Liver (tissue), 9 donors: ENCODE data around the gene HAUS7. TPM values are rescaled to one million over a fixed set of nuclear protein-coding genes. Genes with fewer than 3 reads are reported as not detected.

Source experiments
- DNase-seq: peaks from one replicate; pipeline ENCODE4 v3.0.0-alpha.2; 2017; ENCODE audit warnings: low spot score
- H3K27ac ChIP-seq, 2 donors: one replicate each; pipeline ENCODE4 v1.7.0; 2013; ENCODE audit warnings: inconsistent platforms in 2 of 2, low read length in 2 of 2, control low read depth in 1 of 2, low read depth in 1 of 2, mild to moderate bottlenecking in 1 of 2
- H3K27me3 ChIP-seq, 4 donors: one replicate each; pipeline versions ENCODE4 v1.6.1 to v1.7.0; 2013; ENCODE audit warnings: low read length in 3 of 4, inconsistent platforms in 1 of 4, mild to moderate bottlenecking in 1 of 4, moderate library complexity in 1 of 4; ENCODE audit not compliant: control insufficient read depth in 4 of 4, insufficient read depth in 4 of 4
- H3K36me3 ChIP-seq, 4 donors: one replicate each; pipeline versions ENCODE4 v1.6.1 to v1.7.0; 2013; ENCODE audit warnings: low read length in 3 of 4, mild to moderate bottlenecking in 3 of 4, low read depth in 1 of 4, moderate library complexity in 1 of 4; ENCODE audit not compliant: control insufficient read depth in 4 of 4, insufficient read depth in 3 of 4
- H3K4me1 ChIP-seq, 4 donors: one replicate each; pipeline versions ENCODE4 v1.6.1 to v1.7.0; 2013; ENCODE audit warnings: low read length in 3 of 4, mild to moderate bottlenecking in 3 of 4, moderate library complexity in 1 of 4; ENCODE audit not compliant: control insufficient read depth in 4 of 4, insufficient read depth in 4 of 4
- H3K4me3 ChIP-seq, 3 donors: one replicate each; pipeline versions ENCODE4 v1.6.1 to v1.7.0; 2013; ENCODE audit warnings: low read length in 3 of 3, control low read depth in 1 of 3, low read depth in 1 of 3, mild to moderate bottlenecking in 1 of 3
- H3K9ac ChIP-seq, 2 donors: one replicate each; pipeline ENCODE4 v1.7.0; 2013; ENCODE audit warnings: low read length in 2 of 2, mild to moderate bottlenecking in 2 of 2, moderate library complexity in 2 of 2, control low read depth in 1 of 2, low read depth in 1 of 2
- H3K9me3 ChIP-seq, 4 donors: one replicate each; pipeline versions ENCODE4 v1.6.1 to v1.7.0; 2013; ENCODE audit warnings: low read length in 3 of 4; ENCODE audit not compliant: control insufficient read depth in 4 of 4
- EGR1 ChIP-seq, 2 donors: IDR thresholded peaks; 2 replicates each; pipeline ENCODE4 v1.6.1; 2016 to 2018; ENCODE audit warnings: antibody characterized with exemption in 2 of 2, low read depth in 2 of 2
- FOXA1 ChIP-seq: IDR thresholded peaks from 2 replicates; pipeline ENCODE4 v1.6.1; 2016; ENCODE audit warnings: antibody characterized with exemption
- FOXA2 ChIP-seq: IDR thresholded peaks from 2 replicates; pipeline ENCODE4 v1.6.1; 2016; ENCODE audit warnings: antibody characterized with exemption
- GABPA ChIP-seq, 2 donors: IDR thresholded peaks in 1 of 2; conservative IDR thresholded peaks in 1 of 2; 2 replicates each; pipeline ENCODE4 v1.6.1; 2016; ENCODE audit warnings: antibody characterized with exemption in 2 of 2, mild to moderate bottlenecking in 1 of 2, moderate library complexity in 1 of 2
- HNF4A ChIP-seq, 2 donors: conservative IDR thresholded peaks; 2 replicates each; pipeline ENCODE4 v1.6.1; 2016; ENCODE audit warnings: antibody characterized with exemption in 2 of 2, mild to moderate bottlenecking in 2 of 2
- HNF4G ChIP-seq: IDR thresholded peaks from 2 replicates; pipeline ENCODE4 v1.6.1; 2016; ENCODE audit warnings: antibody characterized with exemption
- JUND ChIP-seq, 2 donors: IDR thresholded peaks; 2 replicates each; pipeline ENCODE4 v1.6.1; 2016; ENCODE audit warnings: antibody characterized with exemption in 2 of 2
- NR2F2 ChIP-seq: IDR thresholded peaks from 2 replicates; pipeline ENCODE4 v1.6.1; 2016; ENCODE audit warnings: antibody characterized with exemption
- RAD21 ChIP-seq, 2 donors: IDR thresholded peaks; 2 replicates each; pipeline ENCODE4 v1.6.1; 2016; ENCODE audit warnings: antibody characterized with exemption in 2 of 2, mild to moderate bottlenecking in 2 of 2
- RXRA ChIP-seq, 2 donors: IDR thresholded peaks; 2 replicates each; pipeline ENCODE4 v1.6.1; 2017 to 2018; ENCODE audit warnings: antibody characterized with exemption in 2 of 2, mild to moderate bottlenecking in 1 of 2
- SP1 ChIP-seq: IDR thresholded peaks from 2 replicates; pipeline ENCODE4 v1.6.1; 2018; ENCODE audit warnings: antibody characterized with exemption, mild to moderate bottlenecking
- TAF1 ChIP-seq: conservative IDR thresholded peaks from 2 replicates; pipeline ENCODE4 v1.6.1; 2016; ENCODE audit warnings: antibody characterized with exemption, mild to moderate bottlenecking
- YY1 ChIP-seq: IDR thresholded peaks from 2 replicates; pipeline ENCODE4 v1.6.1; 2016; ENCODE audit warnings: antibody characterized with exemption, mild to moderate bottlenecking
- WGBS: extraction: QIAGEN DNeasy Blood & Tissue Kit; methylation state at CpG from one replicate; pipeline ENCODE4 v1.1.7; 2013; 5-methylcytosine and 5-hydroxymethylcytosine counted together
- polyA plus RNA-seq, 2 donors: library from polyadenylated mRNA; stranded (reverse) in 1 of 2; unstranded in 1 of 2; fragments of 200-250 nt in 1 of 2; fragments of >200 nt in 1 of 2; fragmentation: Nextera tagmentation in 1 of 2; extraction: Ambion mirVana in 1 of 2; gene quantifications; one replicate each; pipeline versions ENCODE4 v1.2.1 to v1.2.3, GENCODE V29; 2013 to 2015
- total RNA-seq, 2 donors: library from RNA; depleted of rRNA; stranded (reverse); fragments of >200 nt; gene quantifications; one replicate each; pipeline ENCODE4 v1.2.3, GENCODE V29; 2014
- TF ChIP-seq, protein P1 (sequence below): IDR thresholded peaks from 2 replicates; pipeline ENCODE4 v1.6.1; 2016; ENCODE audit warnings: antibody characterized with exemption
- TF ChIP-seq, protein P2 (sequence below): fragments of 150-350 bp; IDR thresholded peaks from 2 replicates; pipeline ENCODE4 v1.5.1; 2017; ENCODE audit warnings: improper control_type of control experiment, low read depth, low read length; ENCODE audit not compliant: missing input control
- TF ChIP-seq, protein P3 (sequence below): IDR thresholded peaks from 2 replicates; pipeline ENCODE4 v1.6.1; 2016; ENCODE audit warnings: antibody characterized with exemption
- TF ChIP-seq, protein P4 (sequence below): IDR thresholded peaks from 2 replicates; pipeline ENCODE4 v1.6.1; 2016; ENCODE audit warnings: antibody characterized with exemption, mild to moderate bottlenecking
- TF ChIP-seq, protein P5 (sequence below): IDR thresholded peaks from 2 replicates; pipeline ENCODE4 v1.6.1; 2016; ENCODE audit warnings: antibody characterized with exemption
- donor health status: healthy.
- donor health status: healthy.
- donor health status: healthy.
- donor health status: healthy.
- donor health status: healthy.

The HAUS7 gene
- total and polyA plus RNA-seq, 4 donors: 7.0 to 8.9 (median 7.8) TPM

DNA sequence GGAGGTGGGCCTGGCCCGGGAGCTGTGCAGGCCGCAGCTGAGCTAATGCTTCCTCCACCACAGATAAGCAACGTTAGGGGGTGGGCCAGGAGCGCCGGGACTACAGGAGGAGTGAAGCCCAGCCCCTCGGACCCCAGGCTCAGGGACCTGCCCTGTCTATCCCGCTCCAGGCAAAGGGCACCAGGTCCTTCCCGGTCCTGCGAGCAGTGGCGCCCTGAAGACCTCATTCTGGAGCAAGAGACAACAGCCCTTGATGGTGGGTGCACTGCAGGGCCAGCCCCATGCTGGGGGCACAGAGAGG, 23.8 kb downstream of the HAUS7 start:
- Histone ChIP-seq H3K36me3 (peaks cover 0 to 3% (median 0%) of the 10 kb centered on the region in 4 donors), H3K4me1 (no peaks in the 10 kb centered on the region), H3K9ac (no peak overlapping the region), H3K9me3 (no peaks in the 10 kb centered on the region), H3K27ac (no peak overlapping the region), H3K4me3 (no peak overlapping the region), H3K27me3 (no peaks in the 10 kb centered on the region)
- TF ChIP-seq, protein P1, sequence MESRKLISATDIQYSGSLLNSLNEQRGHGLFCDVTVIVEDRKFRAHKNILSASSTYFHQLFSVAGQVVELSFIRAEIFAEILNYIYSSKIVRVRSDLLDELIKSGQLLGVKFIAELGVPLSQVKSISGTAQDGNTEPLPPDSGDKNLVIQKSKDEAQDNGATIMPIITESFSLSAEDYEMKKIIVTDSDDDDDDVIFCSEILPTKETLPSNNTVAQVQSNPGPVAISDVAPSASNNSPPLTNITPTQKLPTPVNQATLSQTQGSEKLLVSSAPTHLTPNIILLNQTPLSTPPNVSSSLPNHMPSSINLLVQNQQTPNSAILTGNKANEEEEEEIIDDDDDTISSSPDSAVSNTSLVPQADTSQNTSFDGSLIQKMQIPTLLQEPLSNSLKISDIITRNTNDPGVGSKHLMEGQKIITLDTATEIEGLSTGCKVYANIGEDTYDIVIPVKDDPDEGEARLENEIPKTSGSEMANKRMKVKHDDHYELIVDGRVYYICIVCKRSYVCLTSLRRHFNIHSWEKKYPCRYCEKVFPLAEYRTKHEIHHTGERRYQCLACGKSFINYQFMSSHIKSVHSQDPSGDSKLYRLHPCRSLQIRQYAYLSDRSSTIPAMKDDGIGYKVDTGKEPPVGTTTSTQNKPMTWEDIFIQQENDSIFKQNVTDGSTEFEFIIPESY: no peak
- TF ChIP-seq FOXA1: no peak
- no peak for TF ChIP-seq HNF4A (conservative IDR thresholded peaks at IDR 0.05)
- TF ChIP-seq RXRA (IDR thresholded peaks at IDR 0.05): no peak
- no peak for TF ChIP-seq SP1
- no peak for TF ChIP-seq JUND (IDR thresholded peaks at IDR 0.05)
- TF ChIP-seq, protein P2, sequence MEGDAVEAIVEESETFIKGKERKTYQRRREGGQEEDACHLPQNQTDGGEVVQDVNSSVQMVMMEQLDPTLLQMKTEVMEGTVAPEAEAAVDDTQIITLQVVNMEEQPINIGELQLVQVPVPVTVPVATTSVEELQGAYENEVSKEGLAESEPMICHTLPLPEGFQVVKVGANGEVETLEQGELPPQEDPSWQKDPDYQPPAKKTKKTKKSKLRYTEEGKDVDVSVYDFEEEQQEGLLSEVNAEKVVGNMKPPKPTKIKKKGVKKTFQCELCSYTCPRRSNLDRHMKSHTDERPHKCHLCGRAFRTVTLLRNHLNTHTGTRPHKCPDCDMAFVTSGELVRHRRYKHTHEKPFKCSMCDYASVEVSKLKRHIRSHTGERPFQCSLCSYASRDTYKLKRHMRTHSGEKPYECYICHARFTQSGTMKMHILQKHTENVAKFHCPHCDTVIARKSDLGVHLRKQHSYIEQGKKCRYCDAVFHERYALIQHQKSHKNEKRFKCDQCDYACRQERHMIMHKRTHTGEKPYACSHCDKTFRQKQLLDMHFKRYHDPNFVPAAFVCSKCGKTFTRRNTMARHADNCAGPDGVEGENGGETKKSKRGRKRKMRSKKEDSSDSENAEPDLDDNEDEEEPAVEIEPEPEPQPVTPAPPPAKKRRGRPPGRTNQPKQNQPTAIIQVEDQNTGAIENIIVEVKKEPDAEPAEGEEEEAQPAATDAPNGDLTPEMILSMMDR: no peak
- TF ChIP-seq TAF1: no peak
- no peak for TF ChIP-seq RAD21 (IDR thresholded peaks at IDR 0.05)
- TF ChIP-seq HNF4G: no peak
- no peak for TF ChIP-seq GABPA (IDR thresholded peaks at IDR 0.05 in 1 of 2, conservative IDR thresholded peaks at IDR 0.05 in 1 of 2)
- no peak for TF ChIP-seq YY1
- TF ChIP-seq, protein P3, sequence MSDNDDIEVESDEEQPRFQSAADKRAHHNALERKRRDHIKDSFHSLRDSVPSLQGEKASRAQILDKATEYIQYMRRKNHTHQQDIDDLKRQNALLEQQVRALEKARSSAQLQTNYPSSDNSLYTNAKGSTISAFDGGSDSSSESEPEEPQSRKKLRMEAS: no peak
- TF ChIP-seq, protein P4, sequence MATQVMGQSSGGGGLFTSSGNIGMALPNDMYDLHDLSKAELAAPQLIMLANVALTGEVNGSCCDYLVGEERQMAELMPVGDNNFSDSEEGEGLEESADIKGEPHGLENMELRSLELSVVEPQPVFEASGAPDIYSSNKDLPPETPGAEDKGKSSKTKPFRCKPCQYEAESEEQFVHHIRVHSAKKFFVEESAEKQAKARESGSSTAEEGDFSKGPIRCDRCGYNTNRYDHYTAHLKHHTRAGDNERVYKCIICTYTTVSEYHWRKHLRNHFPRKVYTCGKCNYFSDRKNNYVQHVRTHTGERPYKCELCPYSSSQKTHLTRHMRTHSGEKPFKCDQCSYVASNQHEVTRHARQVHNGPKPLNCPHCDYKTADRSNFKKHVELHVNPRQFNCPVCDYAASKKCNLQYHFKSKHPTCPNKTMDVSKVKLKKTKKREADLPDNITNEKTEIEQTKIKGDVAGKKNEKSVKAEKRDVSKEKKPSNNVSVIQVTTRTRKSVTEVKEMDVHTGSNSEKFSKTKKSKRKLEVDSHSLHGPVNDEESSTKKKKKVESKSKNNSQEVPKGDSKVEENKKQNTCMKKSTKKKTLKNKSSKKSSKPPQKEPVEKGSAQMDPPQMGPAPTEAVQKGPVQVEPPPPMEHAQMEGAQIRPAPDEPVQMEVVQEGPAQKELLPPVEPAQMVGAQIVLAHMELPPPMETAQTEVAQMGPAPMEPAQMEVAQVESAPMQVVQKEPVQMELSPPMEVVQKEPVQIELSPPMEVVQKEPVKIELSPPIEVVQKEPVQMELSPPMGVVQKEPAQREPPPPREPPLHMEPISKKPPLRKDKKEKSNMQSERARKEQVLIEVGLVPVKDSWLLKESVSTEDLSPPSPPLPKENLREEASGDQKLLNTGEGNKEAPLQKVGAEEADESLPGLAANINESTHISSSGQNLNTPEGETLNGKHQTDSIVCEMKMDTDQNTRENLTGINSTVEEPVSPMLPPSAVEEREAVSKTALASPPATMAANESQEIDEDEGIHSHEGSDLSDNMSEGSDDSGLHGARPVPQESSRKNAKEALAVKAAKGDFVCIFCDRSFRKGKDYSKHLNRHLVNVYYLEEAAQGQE: no peak
- TF ChIP-seq NR2F2: no peak
- TF ChIP-seq FOXA2: no peak
- TF ChIP-seq, protein P5, sequence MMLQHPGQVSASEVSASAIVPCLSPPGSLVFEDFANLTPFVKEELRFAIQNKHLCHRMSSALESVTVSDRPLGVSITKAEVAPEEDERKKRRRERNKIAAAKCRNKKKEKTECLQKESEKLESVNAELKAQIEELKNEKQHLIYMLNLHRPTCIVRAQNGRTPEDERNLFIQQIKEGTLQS: no peak
- TF ChIP-seq EGR1 (IDR thresholded peaks at IDR 0.05; ENCODE audit: low read depth in 2 of 2): no peak
- no peak for DNase-seq
- 84% methylated on average over 10 of the region's 10 CpGs for WGBS
